ENCODE measurements around the gene ITGB3. TPM values are rescaled to one million over a fixed set of nuclear protein-coding genes. Genes with fewer than 3 reads are reported as not detected.

The ITGB3 gene
- total and polyA plus RNA-seq, 2 of the 8 experiments (the other 6 are each of a cell fraction or from before 2014, with no cell fraction given), result 0.08 to 0.09 TPM

- no peak for TF ChIP-seq TEAD4 (IDR thresholded peaks at IDR 0.05; ENCODE audit: low read depth, low read length)
Observed at GRCh38 chr17:47335101-47335936, 81.7 kb downstream of the ITGB3 start (continued).
